Measurements from ENCODE around the gene FYCO1. TPM values are rescaled to one million over a fixed set of nuclear protein-coding genes. Genes with fewer than 3 reads are reported as not detected.
A peak's percentile ranks its signal among the peaks of the same experiment; 100 is the strongest.

Gene FYCO1
- total and polyA plus RNA-seq, 9 of the 15 experiments (the other 6 are each of a cell fraction or from before 2014, with no cell fraction given), result 2.1 to 13.8 (median 7.4) TPM

- no peaks in the 10 kb centered on the region for H3K27me3 ChIP-seq (ENCODE audit: control insufficient read depth in 2 of 2, insufficient read depth in 2 of 2, low read length in 2 of 2)
- 92% methylated on average over 3 of the region's 3 CpGs for WGBS (ENCODE audit: insufficient coverage, low coverage, missing lambda C conversion rate)
- no peak overlapping the region for H3K4me3 ChIP-seq
- in situ Hi-C loops (cut with MboI), result no loop called here
- H3K4me2 ChIP-seq (ENCODE audit: insufficient read depth, low read length), result no peak overlapping the region
- BruUV-seq (replicated peaks), result no TSS peak
- CTCF ChIA-PET (ENCODE audit: low intra/inter-chr PET ratio), result interaction anchor here (1.6 kb wide), 1 partner anchor 132 kb away, joined by 4 read pairs; no protein-coding TSS in a partner anchor
- H3K27ac ChIP-seq (ENCODE audit: extremely low read depth, low read depth, low read length), result no peak overlapping the region
- peaks cover 63% of the 10 kb centered on the region; the same call in 2 of the 3 replicates for H3K36me3 ChIP-seq (ENCODE audit: control insufficient read depth, insufficient read depth, low read length)
- H4K20me1 ChIP-seq (replicated peaks; ENCODE audit: control insufficient read depth, insufficient read depth, low read length), result 0 out of 2 replicates have a peak, but pooled peaks cover 10% of the 10 kb centered on the region
- TF ChIP-seq NFE2 (IDR thresholded peaks at IDR 0.05; ENCODE audit: low read depth) (peak; percentile 36), MAFK (IDR thresholded peaks at IDR 0.05; ENCODE audit: low read length) (no peak)
- no peak for ATAC-seq
- POLR2A ChIA-PET, result no interaction called here
- peaks cover 3% of the 10 kb centered on the region for H3K9me1 ChIP-seq (ENCODE audit: control insufficient read depth, insufficient read depth, low read length)
- H2AFZ ChIP-seq (ENCODE audit: low read depth, low read length), result no peak overlapping the region
- H3K9ac ChIP-seq (ENCODE audit: insufficient read depth in 1 of 2, low read depth in 2 of 2, low read length in 2 of 2), result no peak overlapping the region
- intact Hi-C loops (cut with micrococcal nuclease), result no loop called here
- FAIRE-seq, result no peak
- H3K9me3 ChIP-seq (replicated peaks; ENCODE audit: control insufficient read depth, insufficient read depth, low read depth, low read length), result no peaks in the 10 kb centered on the region
- H3K79me2 ChIP-seq (ENCODE audit: control insufficient read depth, insufficient read depth, low read length), result no peaks in the 10 kb centered on the region
- DNase-seq (ENCODE audit: extremely low read depth in 1 of 4, low spot score in 3 of 4), result no peak
- no peaks in the 10 kb centered on the region for H3K4me1 ChIP-seq (replicated peaks in 1 of 2; ENCODE audit: control insufficient read depth in 2 of 2, insufficient read depth in 2 of 2, low read length in 2 of 2)
Measured at GRCh38 chr3:45947361-45947760, 48.3 kb downstream of the FYCO1 start.

GRCh38 chr3:45946875-45947274, 48.7 kb downstream of the FYCO1 start:
- POLR2A ChIA-PET, result no interaction called here
- ATAC-seq, result no peak
- peaks cover 58% of the 10 kb centered on the region; the same call in 2 of the 3 replicates for H3K36me3 ChIP-seq (ENCODE audit: control insufficient read depth, insufficient read depth, low read length)
- no TSS peak for BruUV-seq (replicated peaks)
- no peak overlapping the region for H3K4me3 ChIP-seq
- H3K9me1 ChIP-seq (ENCODE audit: control insufficient read depth, insufficient read depth, low read length), result peaks cover 3% of the 10 kb centered on the region
- no peak overlapping the region for H3K9ac ChIP-seq (ENCODE audit: insufficient read depth in 1 of 2, low read depth in 2 of 2, low read length in 2 of 2)
- H2AFZ ChIP-seq (ENCODE audit: low read depth, low read length), result no peak overlapping the region
- intact Hi-C loops (cut with micrococcal nuclease), result no loop called here
- no peaks in the 10 kb centered on the region for H3K79me2 ChIP-seq (ENCODE audit: control insufficient read depth, insufficient read depth, low read length)
- in situ Hi-C loops (cut with MboI), result no loop called here
- no peaks in the 10 kb centered on the region for H3K9me3 ChIP-seq (replicated peaks; ENCODE audit: control insufficient read depth, insufficient read depth, low read depth, low read length)
- H3K27ac ChIP-seq (ENCODE audit: extremely low read depth, low read depth, low read length), result no peak overlapping the region
- 65% methylated on average over 3 of the region's 3 CpGs for WGBS (ENCODE audit: insufficient coverage, low coverage, missing lambda C conversion rate)
- H3K27me3 ChIP-seq (ENCODE audit: control insufficient read depth in 2 of 2, insufficient read depth in 2 of 2, low read length in 2 of 2), result no peaks in the 10 kb centered on the region
- 0 out of 2 replicates have a peak, but pooled peaks cover 10% of the 10 kb centered on the region for H4K20me1 ChIP-seq (replicated peaks; ENCODE audit: control insufficient read depth, insufficient read depth, low read length)
- FAIRE-seq, result no peak
- H3K4me2 ChIP-seq (ENCODE audit: insufficient read depth, low read length), result no peak overlapping the region
- CTCF ChIA-PET (ENCODE audit: low intra/inter-chr PET ratio), result interaction anchor here (1.6 kb wide), 1 partner anchor 132 kb away, joined by 4 read pairs; no protein-coding TSS in a partner anchor
- H3K4me1 ChIP-seq (replicated peaks in 1 of 2; ENCODE audit: control insufficient read depth in 2 of 2, insufficient read depth in 2 of 2, low read length in 2 of 2), result no peaks in the 10 kb centered on the region
- no peak for DNase-seq (ENCODE audit: extremely low read depth in 1 of 4, low spot score in 3 of 4)
- TF ChIP-seq ZNF449 (CRISPR knock-in tag; IDR thresholded peaks at IDR 0.05), result no peak
- no peak for TF ChIP-seq NCOA1 (IDR thresholded peaks at IDR 0.05; ENCODE audit: low read depth)
- TF ChIP-seq PPARD (CRISPR knock-in tag; IDR thresholded peaks at IDR 0.05), result no peak
- 0 out of 2 replicates have a peak, but pooled peaks have one; percentile 24 for TF ChIP-seq MAFG (tag; conservative IDR thresholded peaks at IDR 0.05)
- 0 out of 2 replicates have a peak, but pooled peaks have one; percentile 20 for TF ChIP-seq NFE2 (IDR thresholded peaks at IDR 0.05; ENCODE audit: low read depth)
- TF ChIP-seq SUPT5H (IDR thresholded peaks at IDR 0.05), result no peak
- peak; percentile 20; the same call in 1 of the 2 replicates for TF ChIP-seq NFE2L1 (tag; IDR thresholded peaks at IDR 0.05; ENCODE audit: borderline replicate concordance, low read depth)

All from K562 (cell line).